Fibroblast of lung (primary cell): ENCODE results near the gene RTTN. TPM values are rescaled to one million over a fixed set of nuclear protein-coding genes. Genes with fewer than 3 reads are reported as not detected.

Experiments
- DNase-seq, 2 donors: peaks; one replicate each; pipeline versions ENCODE4 v3.0.0 to v3.0.0-alpha.2; 2010; ENCODE audit warnings: low read depth in 2 of 2
- H2AFZ ChIP-seq: 2 replicates; pipeline ENCODE4 v1.5.1; 2012; ENCODE audit warnings: low read length, control low read depth, inconsistent platforms
- H3K27ac ChIP-seq: 2 replicates; pipeline ENCODE4 v1.5.1; 2011; ENCODE audit warnings: low read length, control low read depth; ENCODE audit not compliant: insufficient read depth
- H3K27me3 ChIP-seq: 2 replicates; pipeline ENCODE4 v1.5.1; 2011; ENCODE audit warnings: mild to moderate bottlenecking, low read length; ENCODE audit not compliant: control insufficient read depth, insufficient read depth
- H3K36me3 ChIP-seq: 2 replicates; pipeline ENCODE4 v1.5.1; 2011; ENCODE audit warnings: low read length; ENCODE audit not compliant: control insufficient read depth, insufficient read depth
- H3K4me1 ChIP-seq: 2 replicates; pipeline ENCODE4 v1.5.1; 2011; ENCODE audit warnings: low read length; ENCODE audit not compliant: control insufficient read depth, insufficient read depth; ENCODE audit errors: extremely low read depth
- H3K4me2 ChIP-seq: 2 replicates; pipeline ENCODE4 v1.5.1; 2011; ENCODE audit warnings: low read length, control low read depth; ENCODE audit not compliant: insufficient read depth; ENCODE audit errors: extremely low read depth
- H3K4me3 ChIP-seq, 4 experiments: fragments of 200-600 bp in 1 of 4; sonication (generic) in 1 of 4; replicated peaks in 1 of 4; 2 replicates each; pipeline ENCODE4 v1.5.1; 2011 to 2016; ENCODE audit warnings: low read length in 4 of 4, low read depth in 3 of 4, mild to moderate bottlenecking in 3 of 4, control low read depth in 2 of 4, inconsistent platforms in 1 of 4, mixed read lengths in 1 of 4; ENCODE audit not compliant: insufficient read depth in 1 of 4; ENCODE audit errors: control extremely low read depth in 1 of 4
- H3K79me2 ChIP-seq: 2 replicates; pipeline ENCODE4 v1.5.1; 2012; ENCODE audit warnings: mild to moderate bottlenecking, low read length, inconsistent platforms; ENCODE audit not compliant: control insufficient read depth, insufficient read depth
- H3K9ac ChIP-seq: 2 replicates; pipeline ENCODE4 v1.5.1; 2011; ENCODE audit warnings: mild to moderate bottlenecking, low read length, control low read depth; ENCODE audit not compliant: insufficient read depth
- H3K9me3 ChIP-seq: 2 replicates; pipeline ENCODE4 v1.5.1; 2012; ENCODE audit warnings: low read depth, low read length; ENCODE audit not compliant: control insufficient read depth, insufficient read depth
- H4K20me1 ChIP-seq: 2 replicates; pipeline ENCODE4 v1.5.1; 2011; ENCODE audit warnings: low read length; ENCODE audit not compliant: control insufficient read depth, insufficient read depth; ENCODE audit errors: extremely low read depth
- CTCF ChIP-seq, 2 donors: IDR thresholded peaks in 1 of 2; conservative IDR thresholded peaks in 1 of 2; 1 replicate in 1 of 2; 2 replicates in 1 of 2; pipeline ENCODE4 v1.5.1; 2011 to 2012; ENCODE audit warnings: low read length in 2 of 2, control low read depth in 1 of 2, inconsistent platforms in 1 of 2, low read depth in 1 of 2, mild to moderate bottlenecking in 1 of 2
- EZH2 ChIP-seq: IDR thresholded peaks from 2 replicates; pipeline ENCODE4 v1.5.1; 2012; ENCODE audit warnings: low read length, control low read depth, mild to moderate bottlenecking; ENCODE audit errors: missing control alignments
- polyA plus RNA-seq, 2 donors: library from polyadenylated mRNA; depleted of rRNA in 1 of 2; stranded (reverse) in 1 of 2; unstranded in 1 of 2; fragments of >200 nt; gene quantifications; 2 replicates each; pipeline ENCODE4 v1.2.1, GENCODE V29; 2011 to 2012; ENCODE audit warnings: missing spikeins in 1 of 2
- total RNA-seq: library from RNA; depleted of rRNA; stranded (reverse); fragments of >200 nt; gene quantifications from 2 replicates; pipeline ENCODE4 v1.2.1, GENCODE V29; 2014

Gene RTTN
- total and polyA plus RNA-seq, 2 donors (not counting 1 experiment from before 2014, with no cell fraction given), result 5.4 to 19.0 TPM

- H3K4me3 ChIP-seq, result no peak overlapping the region
- no peak overlapping the region for H3K4me2 ChIP-seq
- no peak overlapping the region for H3K27ac ChIP-seq
- DNase-seq, result no peak
- H3K4me1 ChIP-seq, result no peaks in the 10 kb centered on the region
- no peaks in the 10 kb centered on the region for H3K36me3 ChIP-seq
- no peak overlapping the region for H2AFZ ChIP-seq
- H4K20me1 ChIP-seq, result no peaks in the 10 kb centered on the region
- no peaks in the 10 kb centered on the region for H3K27me3 ChIP-seq
- H3K9me3 ChIP-seq, result no peaks in the 10 kb centered on the region
- no peak overlapping the region for H3K9ac ChIP-seq
- H3K79me2 ChIP-seq, result no peaks in the 10 kb centered on the region
- TF ChIP-seq EZH2 (no peak), CTCF (conservative IDR thresholded peaks at IDR 0.05 in 1 of 2, IDR thresholded peaks at IDR 0.05 in 1 of 2; ENCODE audit: low read depth in 1 of 2, low read length in 2 of 2) (no peak)
These were observed 209.1 kb downstream of the RTTN start for GRCh38 chr18:69996417-69996816.

GRCh38 chr18:69995774-69996173 lies 209.7 kb downstream of the RTTN start:
- no peak for DNase-seq
- H3K27ac ChIP-seq, result no peak overlapping the region

GRCh38 chr18:69992776-69993175 lies 212.7 kb downstream of the RTTN start:
- TF ChIP-seq CTCF (conservative IDR thresholded peaks at IDR 0.05 in 1 of 2, IDR thresholded peaks at IDR 0.05 in 1 of 2; ENCODE audit: low read depth in 1 of 2, low read length in 2 of 2) (no peak), EZH2 (no peak)
- Histone ChIP-seq H3K27me3 (no peaks in the 10 kb centered on the region), H3K4me2 (no peak overlapping the region), H3K4me1 (no peaks in the 10 kb centered on the region), H2AFZ (no peak overlapping the region), H3K9ac (no peak overlapping the region), H3K9me3 (no peaks in the 10 kb centered on the region), H4K20me1 (no peaks in the 10 kb centered on the region), H3K79me2 (no peaks in the 10 kb centered on the region), H3K27ac (no peak overlapping the region), H3K36me3 (no peaks in the 10 kb centered on the region), H3K4me3 (no peak overlapping the region)
- DNase-seq, result peak; percentile 8 to 48

More at GRCh38 chr18:69995774-69996173, 209.7 kb downstream of the RTTN start:
- no peaks in the 10 kb centered on the region for H3K27me3 ChIP-seq
- TF ChIP-seq CTCF (conservative IDR thresholded peaks at IDR 0.05 in 1 of 2, IDR thresholded peaks at IDR 0.05 in 1 of 2; ENCODE audit: low read depth in 1 of 2, low read length in 2 of 2) (no peak), EZH2 (no peak)
- no peak overlapping the region for H3K4me3 ChIP-seq
- no peaks in the 10 kb centered on the region for H3K79me2 ChIP-seq
- H3K9me3 ChIP-seq, result no peaks in the 10 kb centered on the region
- H3K9ac ChIP-seq, result no peak overlapping the region
- H3K4me1 ChIP-seq, result no peaks in the 10 kb centered on the region
- H2AFZ ChIP-seq, result no peak overlapping the region
- no peak overlapping the region for H3K4me2 ChIP-seq
- no peaks in the 10 kb centered on the region for H3K36me3 ChIP-seq
- no peaks in the 10 kb centered on the region for H4K20me1 ChIP-seq
